Measurements from ENCODE around the gene DACH2. TPM values are rescaled to one million over a fixed set of nuclear protein-coding genes. Genes with fewer than 3 reads are reported as not detected.

DACH2 gene
- polyA plus RNA-seq, 1 donor (not counting 4 experiments of a cell fraction or from before 2014, with no cell fraction given), result not detected

- FAIRE-seq (no peak), DNase-seq (ENCODE audit: low read depth, low spot score) (no peak)
- no peak overlapping the region for H3K4me3 ChIP-seq (ENCODE audit: control insufficient read depth in 2 of 3, extremely low read depth in 1 of 3, insufficient read depth in 2 of 3, low read depth in 1 of 3, low read length in 3 of 3)
- no peak overlapping the region for H3K9ac ChIP-seq (ENCODE audit: control insufficient read depth, extremely low read depth, insufficient read depth, low read length)
- no peaks in the 10 kb centered on the region for H3K36me3 ChIP-seq (ENCODE audit: control insufficient read depth in 2 of 2, extremely low read depth in 1 of 2, insufficient read depth in 2 of 2, low read length in 2 of 2)
- no peak overlapping the region for H3K27ac ChIP-seq (ENCODE audit: control insufficient read depth, insufficient read depth, low read length)
- H3K4me1 ChIP-seq (ENCODE audit: control insufficient read depth, extremely low read depth, insufficient read depth, low read length), result no peaks in the 10 kb centered on the region
- no peak overlapping the region for H3K4me2 ChIP-seq (ENCODE audit: control insufficient read depth, extremely low read depth, insufficient read depth, low read depth, low read length)
- no peaks in the 10 kb centered on the region for H3K27me3 ChIP-seq (ENCODE audit: control insufficient read depth, extremely low read depth, insufficient read depth, low read length)
- dilution Hi-C loops (cut with MboI; ENCODE audit: extremely low pct_ligation_motif_present, low sequenced_read_pairs), result no loop called here
- no peaks in the 10 kb centered on the region for H3K79me2 ChIP-seq (ENCODE audit: control insufficient read depth, insufficient read depth, low read length)
- TF ChIP-seq EZH2 (IDR thresholded peaks at IDR 0.05; ENCODE audit: low read length), result no peak
- TF ChIP-seq CTCF (optimal IDR thresholded peaks at IDR 0.05 in 1 of 3, IDR thresholded peaks at IDR 0.05 in 1 of 3, conservative IDR thresholded peaks at IDR 0.05 in 1 of 3; ENCODE audit: extremely low read depth in 1 of 3, insufficient read depth in 2 of 3, low read length in 3 of 3), result no peak
- no peaks in the 10 kb centered on the region for H3K9me1 ChIP-seq (ENCODE audit: control insufficient read depth, extremely low read depth, insufficient read depth, low read length)
- no peaks in the 10 kb centered on the region for H4K20me1 ChIP-seq (ENCODE audit: control insufficient read depth, extremely low read depth, insufficient read depth, low read length)
- H3K9me3 ChIP-seq (ENCODE audit: control insufficient read depth, low read depth, low read length), result no peaks in the 10 kb centered on the region
- no peak overlapping the region for H2AFZ ChIP-seq (ENCODE audit: control insufficient read depth, low read length)
Measured at GRCh38 chrX:86383681-86384540, 235.7 kb downstream of the DACH2 start.

GRCh38 chrX:86407371-86407770, 259.1 kb downstream of the DACH2 start:
- Histone ChIP-seq H3K36me3 (ENCODE audit: control insufficient read depth in 2 of 2, extremely low read depth in 1 of 2, insufficient read depth in 2 of 2, low read length in 2 of 2) (no peaks in the 10 kb centered on the region), H3K27ac (ENCODE audit: control insufficient read depth, insufficient read depth, low read length) (no peak overlapping the region), H3K79me2 (ENCODE audit: control insufficient read depth, insufficient read depth, low read length) (no peaks in the 10 kb centered on the region), H3K9me1 (ENCODE audit: control insufficient read depth, extremely low read depth, insufficient read depth, low read length) (no peaks in the 10 kb centered on the region), H3K4me3 (ENCODE audit: control insufficient read depth in 2 of 3, extremely low read depth in 1 of 3, insufficient read depth in 2 of 3, low read depth in 1 of 3, low read length in 3 of 3) (no peak overlapping the region), H4K20me1 (ENCODE audit: control insufficient read depth, extremely low read depth, insufficient read depth, low read length) (no peaks in the 10 kb centered on the region), H3K4me2 (ENCODE audit: control insufficient read depth, extremely low read depth, insufficient read depth, low read depth, low read length) (no peak overlapping the region), H3K9ac (ENCODE audit: control insufficient read depth, extremely low read depth, insufficient read depth, low read length) (no peak overlapping the region), H3K9me3 (ENCODE audit: control insufficient read depth, low read depth, low read length) (no peaks in the 10 kb centered on the region), H3K4me1 (ENCODE audit: control insufficient read depth, extremely low read depth, insufficient read depth, low read length) (no peaks in the 10 kb centered on the region), H2AFZ (ENCODE audit: control insufficient read depth, low read length) (no peak overlapping the region), H3K27me3 (ENCODE audit: control insufficient read depth, extremely low read depth, insufficient read depth, low read length) (no peaks in the 10 kb centered on the region)
- FAIRE-seq, result no peak
- dilution Hi-C loops (cut with MboI; ENCODE audit: extremely low pct_ligation_motif_present, low sequenced_read_pairs), result no loop called here
- TF ChIP-seq EZH2 (IDR thresholded peaks at IDR 0.05; ENCODE audit: low read length), result no peak
- no peak for TF ChIP-seq CTCF (optimal IDR thresholded peaks at IDR 0.05 in 1 of 3, IDR thresholded peaks at IDR 0.05 in 1 of 3, conservative IDR thresholded peaks at IDR 0.05 in 1 of 3; ENCODE audit: extremely low read depth in 1 of 3, insufficient read depth in 2 of 3, low read length in 3 of 3)
- no peak for DNase-seq (ENCODE audit: low read depth, low spot score)
